ENCODE results near the gene HECW1. TPM values are rescaled to one million over a fixed set of nuclear protein-coding genes. Genes with fewer than 3 reads are reported as not detected.

Gene HECW1
- total and polyA plus RNA-seq, 2 of the 8 experiments (the other 6 are each of a cell fraction or from before 2014, with no cell fraction given): 2.9 to 12.7 TPM

DNA sequence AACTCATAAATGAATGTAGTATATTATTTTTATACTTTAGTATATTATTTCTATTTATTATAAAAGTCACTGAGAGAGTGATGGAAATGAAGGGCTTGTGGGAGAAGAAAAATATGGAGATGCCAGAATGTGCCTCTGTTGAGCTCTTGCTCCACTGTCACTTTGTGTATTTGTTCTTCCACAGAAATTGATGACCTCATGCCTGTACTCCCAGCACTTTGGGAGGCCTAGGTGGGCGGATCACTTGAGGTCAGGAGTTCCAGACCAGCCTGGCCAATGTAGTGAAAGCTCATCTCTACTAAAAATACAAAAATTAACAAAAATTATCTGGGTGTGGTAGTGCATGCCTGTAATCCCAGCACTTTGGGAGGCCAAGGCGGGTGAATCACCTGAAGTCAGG, 394.0 kb downstream of the HECW1 start:
- H3K14ac ChIP-seq (ENCODE audit: insufficient read length): no peak overlapping the region
- no peak overlapping the region for H3K23ac ChIP-seq (ENCODE audit: insufficient read length)
- no peak overlapping the region for H3K9ac ChIP-seq (replicated peaks in 1 of 4; ENCODE audit: extremely low read depth in 1 of 4, low read depth in 3 of 4, low read length in 3 of 4)
- H3K4me2 ChIP-seq (ENCODE audit: insufficient read depth in 1 of 2, low read depth in 2 of 2, low read length in 2 of 2): no peak overlapping the region
- no peak overlapping the region for H4K5ac ChIP-seq (ENCODE audit: insufficient read length, low read depth, low read length)
- 90% methylated on average over 2 of the region's 2 CpGs; no CpG with 5 or more reads in 1 of the 2 experiments for WGBS, 2 experiments (ENCODE audit: extremely low coverage in 1 of 2, insufficient coverage in 1 of 2, insufficient read length in 1 of 2, insufficient replicate concordance in 2 of 2, low coverage in 1 of 2, low lambda C conversion rate in 2 of 2, missing lambda C conversion rate in 1 of 2)
- H2AFZ ChIP-seq (ENCODE audit: low read length): no peak overlapping the region
- H2BK12ac ChIP-seq (ENCODE audit: low read depth, low read length): no peak overlapping the region
- no peak overlapping the region for H3K4me3 ChIP-seq (ENCODE audit: extremely low read depth in 1 of 4, insufficient read depth in 2 of 4, low read depth in 3 of 4, low read length in 4 of 4)
- no peaks in the 10 kb centered on the region for H3K79me2 ChIP-seq (ENCODE audit: control insufficient read depth in 1 of 2, insufficient read depth in 2 of 2, low read length in 2 of 2)
- no peak overlapping the region for H4K8ac ChIP-seq (ENCODE audit: extremely low read depth, insufficient read depth, low read length)
- no peak overlapping the region for H2BK5ac ChIP-seq (ENCODE audit: low read depth, low read length)
- no peak for DNase-seq (ENCODE audit: low read depth in 1 of 2, low spot score in 2 of 2)
- no peaks in the 10 kb centered on the region for H3K27me3 ChIP-seq (replicated peaks in 1 of 4; ENCODE audit: control insufficient read depth in 3 of 4, extremely low read depth in 1 of 4, insufficient read depth in 3 of 4, low read length in 3 of 4)
- H3K79me1 ChIP-seq (ENCODE audit: low read depth, low read length): no peaks in the 10 kb centered on the region
- no peak overlapping the region for H2BK15ac ChIP-seq (ENCODE audit: low read length)
- H3K9me3 ChIP-seq (ENCODE audit: insufficient read depth in 2 of 2, low read depth in 1 of 2, low read length in 1 of 2): no peaks in the 10 kb centered on the region
- no peak overlapping the region for H4K91ac ChIP-seq (replicated peaks; ENCODE audit: insufficient read length, low read length)
- FAIRE-seq: no peak
- H3K27ac ChIP-seq (ENCODE audit: low read depth, low read length): no peak overlapping the region
- H3K56ac ChIP-seq (replicated peaks; ENCODE audit: insufficient read length, low read depth, low read length): no peak overlapping the region
- no peak overlapping the region for H3K4ac ChIP-seq (replicated peaks; ENCODE audit: insufficient read length, low read depth, low read length)
- no peak overlapping the region for H2BK120ac ChIP-seq (replicated peaks; ENCODE audit: low read depth, low read length)
- H3K4me1 ChIP-seq (replicated peaks in 1 of 4; ENCODE audit: control insufficient read depth in 3 of 4, insufficient read depth in 4 of 4, low read length in 3 of 4): no peaks in the 10 kb centered on the region
- no peak overlapping the region for H2AK5ac ChIP-seq (ENCODE audit: low read depth, low read length)
- TF ChIP-seq CBX8 (IDR thresholded peaks at IDR 0.05; ENCODE audit: borderline replicate concordance, low read depth, low read length): no peak
- TF ChIP-seq, protein P1, sequence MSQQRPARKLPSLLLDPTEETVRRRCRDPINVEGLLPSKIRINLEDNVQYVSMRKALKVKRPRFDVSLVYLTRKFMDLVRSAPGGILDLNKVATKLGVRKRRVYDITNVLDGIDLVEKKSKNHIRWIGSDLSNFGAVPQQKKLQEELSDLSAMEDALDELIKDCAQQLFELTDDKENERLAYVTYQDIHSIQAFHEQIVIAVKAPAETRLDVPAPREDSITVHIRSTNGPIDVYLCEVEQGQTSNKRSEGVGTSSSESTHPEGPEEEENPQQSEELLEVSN (IDR thresholded peaks at IDR 0.05): no peak
- TF ChIP-seq HDAC6 (IDR thresholded peaks at IDR 0.05; ENCODE audit: low read depth, low read length): no peak
- TF ChIP-seq CHD2 (IDR thresholded peaks at IDR 0.05; ENCODE audit: low read length): no peak
- no peak for TF ChIP-seq POLR2AphosphoS5 (IDR thresholded peaks at IDR 0.05; ENCODE audit: low read depth, low read length)
- TF ChIP-seq TCF12 (IDR thresholded peaks at IDR 0.05; ENCODE audit: low read depth, low read length): no peak
- ChIA-PET POLR2A (ENCODE audit: partially characterized antibody) (no interaction called here), CTCF (ENCODE audit: partially characterized antibody) (interaction anchor here (0.6 to 1.1 kb wide), 3 partner anchors 10 to 333 kb away, joined by 3 read pairs; no protein-coding TSS in a partner anchor)
- no peaks in the 10 kb centered on the region for H3K36me3 ChIP-seq (ENCODE audit: control insufficient read depth in 2 of 4, insufficient read depth in 4 of 4, low read length in 3 of 4)
- no peak overlapping the region for H2BK20ac ChIP-seq (ENCODE audit: low read length)
- no peaks in the 10 kb centered on the region; the same call in 1 of the 2 replicates for H3K23me2 ChIP-seq (ENCODE audit: low read depth, low read length)
- H3K18ac ChIP-seq (ENCODE audit: extremely low read depth, low read length): no peak overlapping the region
- H4K20me1 ChIP-seq (replicated peaks in 1 of 2; ENCODE audit: control insufficient read depth in 1 of 2, insufficient read depth in 2 of 2, low read length in 2 of 2): no peaks in the 10 kb centered on the region

Measured in H1 (cell line).